HepG2 (cell line): ENCODE measurements around the gene TMCO4. TPM values are rescaled to one million over a fixed set of nuclear protein-coding genes. Genes with fewer than 3 reads are reported as not detected.

Experiments used
- CAMTA2 ChIP-seq: sonication (generic); formaldehyde crosslinking; IDR thresholded peaks from 2 replicates; pipeline ENCODE4 v1.4.0; 2020; ENCODE audit warnings: mild to moderate bottlenecking, missing genetic modification reagents, borderline replicate concordance
- MED8 ChIP-seq: sonication (generic); formaldehyde crosslinking; IDR thresholded peaks from 2 replicates; pipeline ENCODE4 v1.8.1; 2023; ENCODE audit warnings: mild to moderate bottlenecking, missing genetic modification reagents; ENCODE audit not compliant: insufficient replicate concordance
- PHB2 ChIP-seq: fragments of 450-650 bp; IDR thresholded peaks from 2 replicates; pipeline ENCODE4 v1.6.1; 2018; ENCODE audit not compliant: partially characterized antibody
- PPARG ChIP-seq: conservative IDR thresholded peaks from 2 replicates; pipeline ENCODE4 v1.6.1; 2016; ENCODE audit warnings: missing biosample characterization, missing genetic modification reagents
- RELA ChIP-seq: sonication (generic); formaldehyde crosslinking; IDR thresholded peaks from 2 replicates; pipeline ENCODE4 v1.4.0; 2020; ENCODE audit warnings: missing genetic modification reagents
- SOX6 ChIP-seq, 2 experiments: fragments of 450-650 bp in 1 of 2; sonication (generic) in 1 of 2; formaldehyde crosslinking in 1 of 2; IDR thresholded peaks; 2 replicates each; pipeline versions ENCODE4 v1.4.0 to v1.6.1; 2017 to 2020; ENCODE audit warnings: antibody characterized with exemption in 1 of 2, mild to moderate bottlenecking in 1 of 2, missing genetic modification reagents in 1 of 2
- ZNF577 ChIP-seq: sonication (generic); formaldehyde crosslinking; IDR thresholded peaks from 2 replicates; pipeline ENCODE4 v1.4.0; 2020; ENCODE audit warnings: mild to moderate bottlenecking, low read depth, missing genetic modification reagents, borderline replicate concordance
- ZNF766 ChIP-seq: sonication (generic); formaldehyde crosslinking; IDR thresholded peaks from 2 replicates; pipeline ENCODE4 v1.5.0; 2020; ENCODE audit warnings: missing genetic modification reagents, borderline replicate concordance
- polyA plus RNA-seq, 8 experiments: library from polyadenylated mRNA; depleted of rRNA in 3 of 8; stranded (reverse) in 7 of 8; unstranded in 1 of 8; fragments of >200 nt; fragmentation: Illumina TruSeq in 4 of 8; extraction: Trizol in 4 of 8; gene quantifications; 2 replicates each; pipeline versions ENCODE4 v1.2.1 to v1.2.3, GENCODE V29; 2011 to 2016; ENCODE audit warnings: low read depth in 4 of 8, missing spikeins in 1 of 8, mixed read lengths in 1 of 8; ENCODE audit not compliant: insufficient read depth in 1 of 8
- total RNA-seq, 5 experiments: library from RNA; depleted of rRNA; stranded (reverse); fragments of >200 nt; fragmentation: Illumina TruSeq; extraction: Trizol; gene quantifications; 2 replicates each; pipeline ENCODE4 v1.2.3, GENCODE V29; 2016; ENCODE audit warnings: low read depth in 1 of 5
- TF ChIP-seq, protein P1 (sequence below): sonication (generic); formaldehyde crosslinking; IDR thresholded peaks from 2 replicates; pipeline ENCODE4 v1.4.0; 2020; ENCODE audit warnings: missing genetic modification reagents
- TF ChIP-seq, protein P2 (sequence below): sonication (generic); formaldehyde crosslinking; IDR thresholded peaks from 2 replicates; pipeline ENCODE4 v1.4.0; 2020; ENCODE audit warnings: missing genetic modification reagents
- TF ChIP-seq, protein P3 (sequence below): sonication (generic); formaldehyde crosslinking; IDR thresholded peaks from 2 replicates; pipeline ENCODE4 v1.5.0; 2020; ENCODE audit warnings: missing genetic modification reagents
- TF ChIP-seq, protein P4 (sequence below), 2 experiments: sonication (generic) in 1 of 2; formaldehyde crosslinking in 1 of 2; IDR thresholded peaks; 2 replicates each; pipeline versions ENCODE4 v1.5.1 to v1.6.1; 2011 to 2020; ENCODE audit warnings: borderline replicate concordance in 1 of 2, low read depth in 1 of 2, low read length in 1 of 2, mild to moderate bottlenecking in 1 of 2, missing genetic modification reagents in 1 of 2, moderate library complexity in 1 of 2
- TF ChIP-seq, protein P5 (sequence below): sonication (generic); formaldehyde crosslinking; IDR thresholded peaks from 2 replicates; pipeline ENCODE4 v1.4.0; 2020; ENCODE audit warnings: missing genetic modification reagents, borderline replicate concordance

The TMCO4 gene
- total and polyA plus RNA-seq, 2 of the 13 experiments (the other 11 are each of a cell fraction or from before 2014, with no cell fraction given): 2.1 to 4.1 TPM

DNA sequence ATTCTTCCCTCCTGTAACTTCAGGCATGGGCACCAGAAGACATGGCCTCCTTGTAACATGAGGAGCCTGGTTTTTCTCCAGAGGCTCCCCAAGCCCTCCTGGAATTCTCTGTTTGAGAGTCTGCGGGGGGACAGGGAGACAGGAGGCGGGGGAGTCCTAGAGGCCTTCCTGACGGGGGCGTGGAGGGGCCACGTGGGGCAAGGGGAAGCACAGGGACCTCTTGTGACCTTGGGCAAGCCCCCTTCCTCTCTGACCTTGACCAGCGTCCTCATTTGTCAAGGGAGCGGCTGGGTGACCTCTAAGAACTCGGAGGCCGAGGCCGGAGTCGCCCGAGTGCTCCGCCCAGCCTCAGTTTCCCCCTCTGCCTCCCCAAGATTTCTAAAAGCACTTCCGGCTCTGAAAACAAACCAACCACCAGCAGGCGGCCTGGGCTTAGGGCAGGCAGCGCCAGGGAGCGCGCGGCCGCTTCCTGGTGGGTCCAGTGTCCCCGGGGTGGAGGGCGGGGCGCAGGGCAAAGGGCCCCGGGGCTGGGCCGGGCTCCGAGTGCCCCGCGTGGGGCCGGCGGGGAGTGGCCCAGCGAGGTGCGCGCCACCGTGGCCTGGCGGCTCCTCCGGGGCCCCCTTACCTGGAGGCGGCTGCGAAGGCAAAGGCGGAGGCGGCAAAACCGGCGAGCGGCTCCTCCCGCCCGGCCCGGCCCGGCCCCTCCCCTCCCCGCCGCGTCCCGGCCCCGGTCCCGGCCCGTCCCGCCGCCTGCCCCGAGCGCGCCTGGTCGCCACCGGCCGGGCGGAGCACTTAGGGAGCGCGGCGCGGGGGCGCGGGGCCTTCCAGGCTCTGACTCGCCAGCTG lies at the start of gene TMCO4 (continued):
- TF ChIP-seq, protein P1, sequence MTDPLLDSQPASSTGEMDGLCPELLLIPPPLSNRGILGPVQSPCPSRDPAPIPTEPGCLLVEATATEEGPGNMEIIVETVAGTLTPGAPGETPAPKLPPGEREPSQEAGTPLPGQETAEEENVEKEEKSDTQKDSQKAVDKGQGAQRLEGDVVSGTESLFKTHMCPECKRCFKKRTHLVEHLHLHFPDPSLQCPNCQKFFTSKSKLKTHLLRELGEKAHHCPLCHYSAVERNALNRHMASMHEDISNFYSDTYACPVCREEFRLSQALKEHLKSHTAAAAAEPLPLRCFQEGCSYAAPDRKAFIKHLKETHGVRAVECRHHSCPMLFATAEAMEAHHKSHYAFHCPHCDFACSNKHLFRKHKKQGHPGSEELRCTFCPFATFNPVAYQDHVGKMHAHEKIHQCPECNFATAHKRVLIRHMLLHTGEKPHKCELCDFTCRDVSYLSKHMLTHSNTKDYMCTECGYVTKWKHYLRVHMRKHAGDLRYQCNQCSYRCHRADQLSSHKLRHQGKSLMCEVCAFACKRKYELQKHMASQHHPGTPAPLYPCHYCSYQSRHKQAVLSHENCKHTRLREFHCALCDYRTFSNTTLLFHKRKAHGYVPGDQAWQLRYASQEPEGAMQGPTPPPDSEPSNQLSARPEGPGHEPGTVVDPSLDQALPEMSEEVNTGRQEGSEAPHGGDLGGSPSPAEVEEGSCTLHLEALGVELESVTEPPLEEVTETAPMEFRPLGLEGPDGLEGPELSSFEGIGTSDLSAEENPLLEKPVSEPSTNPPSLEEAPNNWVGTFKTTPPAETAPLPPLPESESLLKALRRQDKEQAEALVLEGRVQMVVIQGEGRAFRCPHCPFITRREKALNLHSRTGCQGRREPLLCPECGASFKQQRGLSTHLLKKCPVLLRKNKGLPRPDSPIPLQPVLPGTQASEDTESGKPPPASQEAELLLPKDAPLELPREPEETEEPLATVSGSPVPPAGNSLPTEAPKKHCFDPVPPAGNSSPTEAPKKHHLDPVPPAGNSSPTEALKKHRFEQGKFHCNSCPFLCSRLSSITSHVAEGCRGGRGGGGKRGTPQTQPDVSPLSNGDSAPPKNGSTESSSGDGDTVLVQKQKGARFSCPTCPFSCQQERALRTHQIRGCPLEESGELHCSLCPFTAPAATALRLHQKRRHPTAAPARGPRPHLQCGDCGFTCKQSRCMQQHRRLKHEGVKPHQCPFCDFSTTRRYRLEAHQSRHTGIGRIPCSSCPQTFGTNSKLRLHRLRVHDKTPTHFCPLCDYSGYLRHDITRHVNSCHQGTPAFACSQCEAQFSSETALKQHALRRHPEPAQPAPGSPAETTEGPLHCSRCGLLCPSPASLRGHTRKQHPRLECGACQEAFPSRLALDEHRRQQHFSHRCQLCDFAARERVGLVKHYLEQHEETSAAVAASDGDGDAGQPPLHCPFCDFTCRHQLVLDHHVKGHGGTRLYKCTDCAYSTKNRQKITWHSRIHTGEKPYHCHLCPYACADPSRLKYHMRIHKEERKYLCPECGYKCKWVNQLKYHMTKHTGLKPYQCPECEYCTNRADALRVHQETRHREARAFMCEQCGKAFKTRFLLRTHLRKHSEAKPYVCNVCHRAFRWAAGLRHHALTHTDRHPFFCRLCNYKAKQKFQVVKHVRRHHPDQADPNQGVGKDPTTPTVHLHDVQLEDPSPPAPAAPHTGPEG (CRISPR knock-in tag): no peak
- TF ChIP-seq SOX6 (IDR thresholded peaks at IDR 0.05): no peak
- no peak for TF ChIP-seq SOX6 (CRISPR knock-in tag; IDR thresholded peaks at IDR 0.05)
- TF ChIP-seq, protein P2, sequence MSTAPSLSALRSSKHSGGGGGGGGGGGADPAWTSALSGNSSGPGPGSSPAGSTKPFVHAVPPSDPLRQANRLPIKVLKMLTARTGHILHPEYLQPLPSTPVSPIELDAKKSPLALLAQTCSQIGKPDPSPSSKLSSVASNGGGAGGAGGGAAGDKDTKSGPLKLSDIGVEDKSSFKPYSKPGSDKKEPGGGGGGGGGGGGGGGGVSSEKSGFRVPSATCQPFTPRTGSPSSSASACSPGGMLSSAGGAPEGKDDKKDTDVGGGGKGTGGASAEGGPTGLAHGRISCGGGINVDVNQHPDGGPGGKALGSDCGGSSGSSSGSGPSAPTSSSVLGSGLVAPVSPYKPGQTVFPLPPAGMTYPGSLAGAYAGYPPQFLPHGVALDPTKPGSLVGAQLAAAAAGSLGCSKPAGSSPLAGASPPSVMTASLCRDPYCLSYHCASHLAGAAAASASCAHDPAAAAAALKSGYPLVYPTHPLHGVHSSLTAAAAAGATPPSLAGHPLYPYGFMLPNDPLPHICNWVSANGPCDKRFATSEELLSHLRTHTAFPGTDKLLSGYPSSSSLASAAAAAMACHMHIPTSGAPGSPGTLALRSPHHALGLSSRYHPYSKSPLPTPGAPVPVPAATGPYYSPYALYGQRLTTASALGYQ (CRISPR knock-in tag): no peak
- TF ChIP-seq, protein P3, sequence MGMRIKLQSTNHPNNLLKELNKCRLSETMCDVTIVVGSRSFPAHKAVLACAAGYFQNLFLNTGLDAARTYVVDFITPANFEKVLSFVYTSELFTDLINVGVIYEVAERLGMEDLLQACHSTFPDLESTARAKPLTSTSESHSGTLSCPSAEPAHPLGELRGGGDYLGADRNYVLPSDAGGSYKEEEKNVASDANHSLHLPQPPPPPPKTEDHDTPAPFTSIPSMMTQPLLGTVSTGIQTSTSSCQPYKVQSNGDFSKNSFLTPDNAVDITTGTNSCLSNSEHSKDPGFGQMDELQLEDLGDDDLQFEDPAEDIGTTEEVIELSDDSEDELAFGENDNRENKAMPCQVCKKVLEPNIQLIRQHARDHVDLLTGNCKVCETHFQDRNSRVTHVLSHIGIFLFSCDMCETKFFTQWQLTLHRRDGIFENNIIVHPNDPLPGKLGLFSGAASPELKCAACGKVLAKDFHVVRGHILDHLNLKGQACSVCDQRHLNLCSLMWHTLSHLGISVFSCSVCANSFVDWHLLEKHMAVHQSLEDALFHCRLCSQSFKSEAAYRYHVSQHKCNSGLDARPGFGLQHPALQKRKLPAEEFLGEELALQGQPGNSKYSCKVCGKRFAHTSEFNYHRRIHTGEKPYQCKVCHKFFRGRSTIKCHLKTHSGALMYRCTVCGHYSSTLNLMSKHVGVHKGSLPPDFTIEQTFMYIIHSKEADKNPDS (CRISPR knock-in tag): no peak; the same call in 1 of the 2 replicates
- TF ChIP-seq, protein P4, sequence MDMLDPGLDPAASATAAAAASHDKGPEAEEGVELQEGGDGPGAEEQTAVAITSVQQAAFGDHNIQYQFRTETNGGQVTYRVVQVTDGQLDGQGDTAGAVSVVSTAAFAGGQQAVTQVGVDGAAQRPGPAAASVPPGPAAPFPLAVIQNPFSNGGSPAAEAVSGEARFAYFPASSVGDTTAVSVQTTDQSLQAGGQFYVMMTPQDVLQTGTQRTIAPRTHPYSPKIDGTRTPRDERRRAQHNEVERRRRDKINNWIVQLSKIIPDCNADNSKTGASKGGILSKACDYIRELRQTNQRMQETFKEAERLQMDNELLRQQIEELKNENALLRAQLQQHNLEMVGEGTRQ (IDR thresholded peaks at IDR 0.05; ENCODE audit: low read depth, low read length): no peak
- TF ChIP-seq, protein P4 (CRISPR knock-in tag; IDR thresholded peaks at IDR 0.05; ENCODE audit: borderline replicate concordance): no peak
- no peak for TF ChIP-seq ZNF766 (CRISPR knock-in tag)
- TF ChIP-seq RELA (CRISPR knock-in tag): no peak
- TF ChIP-seq, protein P5, sequence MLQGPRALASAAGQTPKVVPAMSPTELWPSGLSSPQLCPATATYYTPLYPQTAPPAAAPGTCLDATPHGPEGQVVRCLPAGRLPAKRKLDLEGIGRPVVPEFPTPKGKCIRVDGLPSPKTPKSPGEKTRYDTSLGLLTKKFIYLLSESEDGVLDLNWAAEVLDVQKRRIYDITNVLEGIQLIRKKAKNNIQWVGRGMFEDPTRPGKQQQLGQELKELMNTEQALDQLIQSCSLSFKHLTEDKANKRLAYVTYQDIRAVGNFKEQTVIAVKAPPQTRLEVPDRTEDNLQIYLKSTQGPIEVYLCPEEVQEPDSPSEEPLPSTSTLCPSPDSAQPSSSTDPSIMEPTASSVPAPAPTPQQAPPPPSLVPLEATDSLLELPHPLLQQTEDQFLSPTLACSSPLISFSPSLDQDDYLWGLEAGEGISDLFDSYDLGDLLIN (CRISPR knock-in tag): no peak
- TF ChIP-seq CAMTA2 (CRISPR knock-in tag): peak; percentile 39; the same call in 1 of the 2 replicates
- peak; percentile 41 for TF ChIP-seq MED8
- no peak for TF ChIP-seq PPARG (CRISPR knock-in tag)
- TF ChIP-seq PHB2: no peak
- no peak for TF ChIP-seq ZNF577
